Body of pancreas (tissue), 4 donors: Measurements from ENCODE around the gene TPST2.

Experiments used
- CTCF ChIP-seq, 7 experiments: fragments of 450-650 bp in 4 of 7; fragments of 200-600 bp in 3 of 7; sonication (generic) in 3 of 7; IDR thresholded peaks; one replicate each; pipeline ENCODE4 v1.5.1; 2016 to 2019; ENCODE audit warnings: antibody characterized with exemption in 7 of 7
- POLR2A ChIP-seq, 3 donors: fragments of 450-650 bp; IDR thresholded peaks; one replicate each; pipeline ENCODE4 v1.6.1; 2016; ENCODE audit warnings: antibody characterized with exemption in 3 of 3, mild to moderate bottlenecking in 2 of 3

DNA sequence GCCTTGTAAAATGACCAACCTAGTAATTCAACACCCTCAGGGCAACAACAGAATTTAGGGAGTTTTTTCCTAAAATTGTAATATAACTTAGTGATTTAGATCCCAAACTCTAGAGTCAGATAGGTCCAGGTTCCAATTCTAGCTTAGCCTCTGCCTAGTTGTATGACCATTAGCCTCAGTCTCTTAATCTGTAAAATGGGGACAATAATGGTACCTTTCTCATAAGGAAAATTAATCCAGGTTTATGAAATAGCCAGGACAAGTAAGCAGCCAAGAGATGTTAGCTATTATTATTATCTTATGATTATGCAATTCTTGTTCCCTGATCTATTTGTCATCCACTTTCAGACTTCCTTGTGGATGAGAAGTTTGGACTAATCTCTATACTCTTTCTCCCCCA, 81.8 kb downstream of the TPST2 start:
- no peak for TF ChIP-seq CTCF (IDR thresholded peaks at IDR 0.05)
- TF ChIP-seq POLR2A (IDR thresholded peaks at IDR 0.05) = no peak
